Chondrocyte (in vitro differentiated cells): Measurements from ENCODE around the gene CCN5. TPM values are rescaled to one million over a fixed set of nuclear protein-coding genes. Genes with fewer than 3 reads are reported as not detected.

Experiments used
- DNase-seq: peaks from one replicate; pipeline ENCODE4 v3.0.0; 2021; ENCODE audit warnings: mixed read lengths, low spot score
- H3K27ac Mint-ChIP-seq: one replicate; pipeline ENCODE4 v1.8.0; 2021; ENCODE audit warnings: mild to moderate bottlenecking, moderate library complexity, mixed read lengths; ENCODE audit not compliant: unreplicated experiment
- H3K27me3 Mint-ChIP-seq: 2 replicates; pipeline ENCODE4 v1.8.0; 2021; ENCODE audit warnings: low read depth, mixed read lengths
- H3K36me3 Mint-ChIP-seq: 2 replicates; pipeline ENCODE4 v1.8.0; 2021; ENCODE audit warnings: low read depth, mixed read lengths
- H3K4me1 Mint-ChIP-seq: 2 replicates; pipeline ENCODE4 v1.8.0; 2021; ENCODE audit warnings: low read depth, mild to moderate bottlenecking, mixed read lengths
- H3K4me3 Mint-ChIP-seq: one replicate; pipeline ENCODE4 v1.8.0; 2021; ENCODE audit warnings: mild to moderate bottlenecking, moderate library complexity, mixed read lengths; ENCODE audit not compliant: unreplicated experiment
- H3K9me3 Mint-ChIP-seq: 2 replicates; pipeline ENCODE4 v1.8.0; 2021; ENCODE audit warnings: low read depth, mixed read lengths
- CTCF ChIP-seq: fragments of 200-600 bp; sonication (generic); IDR thresholded peaks from 2 replicates; pipeline ENCODE4 v1.5.0; 2021; ENCODE audit warnings: antibody characterized with exemption, mild to moderate bottlenecking, moderate library complexity
- total RNA-seq: library from RNA; stranded (reverse); gene quantifications from 3 replicates; pipeline ENCODE4 v1.2.1, GENCODE V29; 2021

Gene CCN5
- total RNA-seq, 1 donor from 2014 or later: 1.7 TPM

GRCh38 chr20:44770484-44771171 lies 55.5 kb downstream of the CCN5 start:
- no peaks in the 10 kb centered on the region for H3K36me3 Mint-ChIP-seq
- H3K4me3 Mint-ChIP-seq: no peak overlapping the region
- no peak overlapping the region for H3K27ac Mint-ChIP-seq
- H3K4me1 Mint-ChIP-seq: no peaks in the 10 kb centered on the region
- no peak for TF ChIP-seq CTCF
- no peak for DNase-seq
- H3K9me3 Mint-ChIP-seq: no peaks in the 10 kb centered on the region
- peaks cover 36% of the 10 kb centered on the region for H3K27me3 Mint-ChIP-seq

GRCh38 chr20:44771172-44771535 lies 56.0 kb downstream of the CCN5 start:
- no peak for DNase-seq
- no peak for TF ChIP-seq CTCF
- H3K36me3 Mint-ChIP-seq: no peaks in the 10 kb centered on the region
- no peak overlapping the region for H3K27ac Mint-ChIP-seq
- H3K9me3 Mint-ChIP-seq: no peaks in the 10 kb centered on the region
- no peak overlapping the region for H3K4me3 Mint-ChIP-seq
- no peaks in the 10 kb centered on the region for H3K4me1 Mint-ChIP-seq
- peaks cover 36% of the 10 kb centered on the region for H3K27me3 Mint-ChIP-seq

- no peak for DNase-seq
- H3K36me3 Mint-ChIP-seq: no peaks in the 10 kb centered on the region
- H3K4me1 Mint-ChIP-seq: no peaks in the 10 kb centered on the region
- TF ChIP-seq CTCF: no peak
- H3K27ac Mint-ChIP-seq: no peak overlapping the region
- H3K9me3 Mint-ChIP-seq: no peaks in the 10 kb centered on the region
- H3K4me3 Mint-ChIP-seq: no peak overlapping the region
- peaks cover 37% of the 10 kb centered on the region for H3K27me3 Mint-ChIP-seq
Observed at GRCh38 chr20:44772636-44773035, 57.5 kb downstream of the CCN5 start.

- Mint-ChIP-seq H3K9me3 (no peaks in the 10 kb centered on the region), H3K27ac (no peak overlapping the region), H3K36me3 (no peaks in the 10 kb centered on the region), H3K4me3 (no peak overlapping the region), H3K27me3 (peaks cover 37% of the 10 kb centered on the region), H3K4me1 (no peaks in the 10 kb centered on the region)
- TF ChIP-seq CTCF: no peak
- DNase-seq: no peak
Observed at GRCh38 chr20:44773070-44773829, 58.1 kb downstream of the CCN5 start.

GRCh38 chr20:44776980-44777379 lies 61.8 kb downstream of the CCN5 start:
- H3K4me1 Mint-ChIP-seq: no peaks in the 10 kb centered on the region
- H3K36me3 Mint-ChIP-seq: no peaks in the 10 kb centered on the region
- no peak for TF ChIP-seq CTCF
- no peaks in the 10 kb centered on the region for H3K9me3 Mint-ChIP-seq
- no peak overlapping the region for H3K27ac Mint-ChIP-seq
- H3K27me3 Mint-ChIP-seq: peaks cover 11% of the 10 kb centered on the region
- no peak for DNase-seq
- no peak overlapping the region for H3K4me3 Mint-ChIP-seq

Other genes starting within 250 kb of the CCN5 start
- 16.5 to 18.4 TPM (median 17.1 TPM) in 3 replicates for gene TTPAL, start 239.5 kb upstream of the CCN5 start, total RNA-seq
- 102 to 121 TPM (median 116 TPM) in 3 replicates for gene SERINC3, start 193.3 kb upstream of the CCN5 start, total RNA-seq
- 20.3 to 29.3 TPM (median 26.1 TPM) in 3 replicates for gene PKIG, start 132.8 kb upstream of the CCN5 start, total RNA-seq
- 10.6 to 12.1 TPM (median 11.4 TPM) in 3 replicates for gene ADA, start 63.7 kb upstream of the CCN5 start, total RNA-seq
- gene KCNK15, start 30.5 kb downstream of the CCN5 start, total RNA-seq: 0.59 to 1.6 TPM (median 0.77 TPM) in 3 replicates
- gene RIMS4, start 95.2 kb downstream of the CCN5 start, total RNA-seq: 1.4 to 2.1 TPM (median 1.7 TPM) in 3 replicates
- 170 to 201 TPM (median 191 TPM) in 3 replicates for gene YWHAB, start 170.3 kb downstream of the CCN5 start, total RNA-seq
- gene PABPC1L, start 194.7 kb downstream of the CCN5 start, total RNA-seq: 31.4 to 39.3 TPM (median 31.9 TPM) in 3 replicates
- gene TOMM34, start 245.0 kb downstream of the CCN5 start, total RNA-seq: 16.2 to 18.8 TPM (median 16.4 TPM) in 3 replicates